HPDE6-E6E7 (cell line): ENCODE measurements around the gene ADGRB3.
"Not testable (repeated sequence)": the region's sequence is repeated elsewhere in the genome, so short reads cannot be mapped to it uniquely, and the experiment has no call there.

Source experiments
- DNase-seq: peaks from one replicate; pipeline ENCODE4 v3.0.0; 2011; ENCODE audit warnings: missing footprints; ENCODE audit errors: extremely low spot score

ADGRB3 gene

DNA sequence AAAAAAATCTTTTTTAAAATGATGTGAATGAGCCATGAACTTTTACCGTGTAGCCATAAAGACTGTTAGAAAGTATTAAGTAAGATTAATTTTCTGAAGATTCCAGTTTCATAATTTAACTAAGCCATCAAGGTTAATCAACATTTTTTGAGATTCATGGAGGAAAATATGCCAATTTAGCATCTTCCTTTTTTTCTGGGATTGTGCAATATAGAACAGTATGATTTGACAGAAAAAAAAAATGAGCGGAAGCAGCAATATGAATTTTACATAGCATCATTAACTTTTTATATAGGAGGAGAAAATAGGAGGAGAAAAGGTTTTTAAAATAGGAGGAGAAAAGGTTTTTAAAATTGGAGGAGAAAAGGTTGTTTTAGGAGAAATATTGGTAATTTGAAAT is 306.3 kb downstream of the ADGRB3 start:
- no peak for DNase-seq

DNA sequence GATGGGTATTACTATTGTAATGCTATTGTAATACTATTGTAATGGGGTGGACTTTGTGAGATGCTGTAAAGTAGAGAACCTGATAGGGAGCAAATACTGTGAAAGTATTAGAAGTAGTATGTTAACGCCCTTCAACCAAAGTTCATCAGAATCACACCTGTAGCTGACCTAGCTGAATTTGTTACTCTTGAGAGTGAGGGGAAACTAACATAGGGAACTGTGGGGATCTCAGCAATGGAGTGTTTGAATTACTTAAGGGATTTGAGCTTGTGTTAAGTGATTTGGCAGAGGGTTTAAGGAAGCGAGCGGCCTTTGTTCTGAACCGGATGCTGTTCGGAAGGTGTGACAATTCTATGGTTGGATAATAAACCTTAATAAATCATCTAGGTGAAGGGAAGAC is 312.6 kb downstream of the ADGRB3 start:
- no peak for DNase-seq

DNA sequence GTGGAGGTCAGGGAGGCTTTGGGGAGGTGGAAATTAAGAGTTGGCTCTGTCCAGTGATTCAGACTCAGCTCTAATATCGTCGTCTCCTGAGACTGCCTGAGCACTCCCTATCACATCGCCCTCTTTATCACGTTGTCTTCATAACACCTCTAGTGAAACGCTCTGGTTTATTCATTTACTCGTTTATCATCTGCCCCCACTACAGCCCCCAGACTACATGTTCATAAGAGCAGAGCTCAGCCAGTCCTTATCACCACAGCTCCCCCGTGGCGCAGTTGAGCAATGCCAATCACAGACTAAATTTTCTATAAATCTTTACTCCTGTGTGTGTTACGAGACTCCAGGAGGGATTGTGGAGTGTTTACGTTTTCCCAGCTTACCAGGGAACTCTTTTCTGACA is 316.2 kb downstream of the ADGRB3 start:
- no peak for DNase-seq

DNA sequence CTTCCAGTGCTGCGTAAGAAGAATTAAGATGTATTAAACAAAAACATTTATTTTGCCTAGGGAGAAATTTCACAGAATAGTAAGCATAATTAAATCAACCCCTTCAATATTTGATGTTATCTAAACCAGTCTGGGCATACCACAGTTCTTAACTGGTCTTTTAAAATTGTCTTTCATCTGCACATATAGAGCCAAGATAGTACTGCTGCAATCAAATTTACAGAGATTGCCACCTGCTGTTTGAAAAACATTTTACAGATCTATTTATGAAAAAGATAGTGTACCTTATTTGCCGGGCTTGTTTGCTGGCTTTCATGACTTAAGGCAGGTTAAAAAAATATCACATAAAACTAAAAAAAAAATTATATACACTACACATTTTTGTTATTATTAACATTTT is 323.2 kb downstream of the ADGRB3 start:
- DNase-seq: peak; percentile 12

DNA sequence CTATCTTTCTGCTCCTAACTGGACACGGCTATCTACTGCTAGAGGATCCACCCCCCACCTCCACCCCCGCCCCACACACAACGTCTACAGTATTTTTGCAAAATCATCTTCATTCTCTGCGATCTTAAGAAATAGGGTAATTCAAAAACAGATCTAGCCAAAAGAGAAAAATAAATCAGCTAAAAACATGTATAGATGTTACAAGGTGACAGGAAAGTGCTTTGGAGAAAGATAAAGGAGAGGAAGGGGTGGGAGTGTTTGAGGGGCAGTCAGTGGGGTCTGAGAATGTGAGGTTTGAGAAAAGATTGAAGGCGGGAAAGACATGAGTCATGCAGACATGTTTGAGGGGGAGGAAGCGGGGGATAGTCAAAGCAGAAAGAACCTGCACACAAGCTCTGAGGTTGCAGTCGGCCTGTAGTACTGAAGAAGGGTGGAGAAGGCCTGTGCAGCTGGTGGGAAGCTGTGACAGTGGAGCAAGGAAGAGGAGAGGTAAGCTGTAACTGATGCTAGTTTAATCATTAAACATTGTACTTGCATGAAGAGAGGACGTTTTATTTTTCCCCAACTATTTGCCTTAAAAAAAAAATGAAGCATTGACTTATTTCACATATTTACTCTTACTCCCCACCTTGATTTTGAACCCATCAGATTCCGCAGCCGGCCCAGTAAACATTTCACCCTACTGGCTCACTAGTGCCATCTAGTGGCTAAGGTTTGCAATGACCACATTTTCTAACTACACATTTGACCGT is 332.6 kb downstream of the ADGRB3 start:
- DNase-seq: peak; percentile 31

DNA sequence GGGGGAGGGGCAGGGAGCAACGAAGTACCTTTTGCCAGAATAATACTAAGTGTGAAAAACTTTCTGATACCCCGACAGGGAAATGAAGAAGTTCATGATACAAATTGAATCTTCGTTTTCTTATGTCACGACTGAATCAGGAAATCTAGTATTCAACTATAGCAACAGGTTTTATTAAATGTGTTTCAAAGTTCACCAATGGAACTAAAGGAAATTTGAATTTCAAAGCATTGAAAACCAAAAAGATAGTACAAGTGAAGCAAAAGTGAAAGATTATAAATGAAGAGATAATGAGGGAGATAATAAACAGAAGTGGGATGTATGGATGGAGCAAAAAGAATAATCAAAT is 333.2 kb downstream of the ADGRB3 start:
- DNase-seq: no peak

DNA sequence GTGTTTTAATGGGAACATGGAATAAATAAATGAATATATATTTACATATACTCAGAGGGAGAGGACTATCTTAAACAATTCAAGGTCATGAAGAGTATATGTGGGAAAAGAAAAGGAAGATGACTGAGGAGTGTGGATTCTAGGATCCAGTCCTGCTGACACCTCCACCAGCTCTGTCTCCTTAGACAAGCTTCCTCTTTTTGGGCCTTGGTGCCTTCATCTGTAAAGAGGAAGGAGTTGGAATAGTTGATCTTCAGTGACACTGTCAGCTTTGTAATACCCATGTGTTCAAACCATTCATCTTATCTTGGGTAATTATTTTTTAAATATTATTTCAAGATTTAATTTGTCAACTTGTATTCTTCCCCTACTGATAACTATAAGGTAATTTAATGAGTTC is 338.0 kb downstream of the ADGRB3 start:
- no peak for DNase-seq

DNA sequence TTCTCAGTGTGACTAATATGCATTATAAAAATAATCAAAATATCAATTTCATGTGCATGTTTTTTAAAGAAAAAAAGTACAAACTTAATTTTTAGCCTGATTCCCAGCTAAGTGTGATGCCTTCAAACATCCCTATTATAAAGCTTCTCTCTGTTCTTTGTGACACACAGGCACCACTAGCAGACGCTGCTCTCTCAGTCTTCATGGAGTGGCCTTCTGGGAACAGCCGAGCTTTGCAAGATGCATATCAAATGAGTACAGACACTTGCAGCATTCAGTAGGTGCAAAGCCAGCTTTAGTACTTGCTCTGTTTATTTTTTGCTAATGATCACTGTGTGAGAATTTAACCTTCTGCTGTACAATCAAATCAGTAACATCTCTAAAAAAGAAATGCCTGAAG is 340.0 kb downstream of the ADGRB3 start:
- no peak for DNase-seq

DNA sequence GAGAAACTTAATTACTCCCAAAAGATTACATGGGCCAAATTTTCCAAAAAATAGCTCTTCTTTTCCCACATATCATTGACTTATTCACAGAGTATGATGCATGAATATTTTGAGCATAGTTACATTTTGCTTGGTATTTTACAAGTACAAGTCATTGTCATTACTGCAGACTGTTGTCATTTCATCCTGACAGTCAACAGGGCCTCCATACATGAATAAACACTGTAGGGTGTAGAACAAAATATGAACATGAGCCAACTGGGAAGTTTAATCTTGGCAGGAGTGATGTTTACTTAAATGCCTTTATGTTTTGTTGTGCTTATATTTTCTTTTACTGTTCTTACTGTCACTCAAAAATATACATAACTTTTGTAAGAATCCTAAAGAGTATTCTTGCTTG is 340.7 kb downstream of the ADGRB3 start:
- DNase-seq: no peak

DNA sequence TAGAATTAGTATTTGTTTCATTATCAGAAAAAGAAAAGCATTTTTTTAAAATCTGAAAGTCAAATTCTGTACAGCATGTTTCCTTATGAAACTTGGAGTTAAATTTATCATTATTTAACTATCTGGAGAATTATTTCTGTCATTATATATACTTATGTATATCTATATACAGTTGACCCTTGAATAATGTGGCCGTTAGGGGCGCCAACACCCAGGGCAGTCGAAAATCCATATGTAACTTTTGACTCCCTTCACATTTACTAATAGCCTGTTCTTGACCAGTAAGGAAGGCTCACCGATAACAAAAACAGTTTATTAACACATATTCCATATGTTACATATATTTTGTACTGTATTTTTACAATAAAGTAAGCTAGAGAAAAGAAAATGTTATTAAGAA is 341.2 kb downstream of the ADGRB3 start:
- DNase-seq: no peak

DNA sequence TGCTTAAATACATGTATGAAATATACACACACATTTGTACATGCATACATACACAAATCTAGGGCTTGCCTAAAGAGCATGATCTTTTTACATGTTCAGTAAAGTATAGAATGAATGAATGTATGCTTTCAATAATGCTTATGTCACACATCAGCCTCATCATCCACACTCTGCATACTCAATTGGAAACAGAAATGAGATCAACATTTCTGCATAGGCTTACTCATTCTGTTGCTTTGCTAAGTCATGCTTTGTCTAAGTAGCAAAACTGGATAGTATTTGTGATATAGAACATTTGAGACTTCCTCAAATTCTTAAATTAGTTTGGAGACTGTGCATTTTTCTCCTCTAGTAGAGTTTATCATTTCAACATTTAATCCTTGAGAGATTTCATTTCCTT is 343.3 kb downstream of the ADGRB3 start:
- no peak for DNase-seq

DNA sequence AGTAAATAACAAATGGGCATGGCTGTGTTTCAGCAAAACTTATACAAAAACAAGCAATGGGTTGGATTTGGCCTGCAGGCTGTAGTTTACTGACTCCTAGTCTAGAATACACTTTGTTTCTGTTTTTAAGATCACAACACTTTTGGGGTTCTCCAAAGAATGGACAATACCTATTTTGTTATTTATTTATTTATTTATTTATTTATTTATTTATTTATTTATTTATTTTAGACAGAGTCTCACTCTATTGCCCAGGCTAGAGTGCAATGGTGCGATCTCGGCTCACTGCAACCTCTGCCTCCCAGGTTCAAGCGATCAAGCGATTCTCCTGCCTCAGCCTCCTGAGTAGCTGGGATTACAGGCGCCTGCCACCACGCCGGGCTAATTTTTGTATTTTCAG is 346.6 kb downstream of the ADGRB3 start:
- DNase-seq: not testable (repeated sequence)

DNA sequence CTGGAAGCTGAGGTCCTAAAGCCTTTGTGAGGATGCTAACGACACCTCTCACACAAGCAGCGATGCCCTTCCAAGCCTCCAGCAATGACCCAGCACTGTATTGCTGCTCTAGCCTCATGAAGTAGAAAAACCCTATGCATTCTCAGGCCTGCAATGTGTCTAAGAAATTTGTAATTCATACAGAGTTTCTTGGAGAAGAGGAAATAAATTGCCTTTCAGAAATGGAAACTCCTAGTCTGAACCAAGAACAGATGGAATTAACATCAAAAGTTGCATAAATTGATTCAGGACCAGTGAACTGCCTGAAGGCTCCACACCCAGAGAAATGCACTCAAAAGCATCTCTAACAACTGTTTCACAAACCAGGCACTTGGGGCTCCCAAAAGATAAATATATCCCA is 353.6 kb downstream of the ADGRB3 start:
- no peak for DNase-seq

DNA sequence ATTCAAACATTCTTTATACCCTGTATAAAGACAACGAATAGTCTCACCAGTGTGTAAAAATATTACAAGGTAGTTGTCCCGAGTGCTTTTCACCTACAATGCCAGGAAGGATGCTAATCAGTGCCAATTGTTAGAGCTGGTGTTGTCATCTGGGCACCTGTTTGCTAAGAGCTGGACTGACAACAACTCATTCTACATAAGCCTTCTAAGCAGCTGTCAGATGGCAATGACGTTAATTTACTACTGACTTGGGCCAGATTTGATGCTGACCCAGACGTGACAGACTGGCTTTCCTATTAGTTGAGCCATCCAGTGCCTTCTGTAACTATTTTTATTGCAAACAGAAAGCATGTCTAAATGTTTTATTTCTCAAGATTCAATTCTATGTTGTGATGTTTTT is 355.2 kb downstream of the ADGRB3 start:
- DNase-seq: no peak

DNA sequence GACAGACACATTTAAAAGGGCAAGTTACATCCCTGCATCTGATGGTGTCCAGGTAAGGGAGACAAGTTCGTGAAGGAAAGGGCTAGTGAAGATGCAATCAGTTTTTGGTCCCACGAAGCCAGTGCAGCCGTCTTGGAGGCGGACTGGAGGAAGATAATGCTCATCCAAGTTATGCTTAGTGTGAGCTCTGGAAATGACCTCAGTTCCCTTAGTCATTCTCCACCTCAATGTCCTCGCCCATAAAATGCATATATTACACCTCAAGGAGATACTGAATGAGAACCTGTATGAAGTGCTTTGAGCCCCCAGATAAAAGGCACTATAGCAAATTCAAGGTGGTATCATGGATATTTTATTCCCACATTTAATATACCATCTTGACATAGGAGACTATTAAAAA is 358.8 kb downstream of the ADGRB3 start:
- DNase-seq: no peak

DNA sequence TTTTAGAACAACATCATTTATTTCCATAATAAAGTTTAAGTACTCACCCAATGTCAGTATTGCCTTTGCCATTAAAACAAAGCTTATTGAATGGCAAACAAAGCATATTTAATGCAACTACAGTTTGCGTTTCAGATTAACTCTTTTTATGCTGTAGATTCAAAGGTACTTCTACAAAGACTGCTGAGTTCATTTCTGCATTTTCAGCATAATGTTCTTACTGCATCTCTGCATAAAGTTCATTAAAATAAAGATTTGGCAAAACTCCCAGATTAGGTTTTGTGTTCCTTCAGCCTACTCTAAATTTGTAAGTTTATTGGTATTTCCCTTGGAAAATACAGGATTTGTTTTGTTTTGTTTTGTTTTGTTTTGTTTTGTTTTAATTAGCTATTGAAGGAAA is 359.4 kb downstream of the ADGRB3 start:
- DNase-seq: no peak

DNA sequence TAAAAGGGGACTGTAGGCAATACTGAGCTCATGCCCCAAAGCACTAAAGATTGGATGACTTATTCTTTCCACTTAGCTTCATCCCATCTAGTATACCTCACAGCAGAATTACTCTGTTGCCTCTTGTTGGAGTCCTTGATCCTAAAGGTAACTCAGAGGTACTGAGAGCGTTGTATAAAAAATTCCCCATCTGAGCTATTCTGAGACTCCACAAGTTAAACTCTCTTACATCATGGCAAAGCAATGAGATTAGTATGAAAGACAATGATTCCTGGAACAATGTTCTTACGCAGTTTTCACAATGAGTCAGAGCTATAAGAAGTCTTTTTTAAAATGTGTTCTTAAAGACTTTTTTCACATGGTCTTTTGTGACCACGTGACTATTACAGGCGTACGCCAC is 370.1 kb downstream of the ADGRB3 start:
- DNase-seq: no peak

DNA sequence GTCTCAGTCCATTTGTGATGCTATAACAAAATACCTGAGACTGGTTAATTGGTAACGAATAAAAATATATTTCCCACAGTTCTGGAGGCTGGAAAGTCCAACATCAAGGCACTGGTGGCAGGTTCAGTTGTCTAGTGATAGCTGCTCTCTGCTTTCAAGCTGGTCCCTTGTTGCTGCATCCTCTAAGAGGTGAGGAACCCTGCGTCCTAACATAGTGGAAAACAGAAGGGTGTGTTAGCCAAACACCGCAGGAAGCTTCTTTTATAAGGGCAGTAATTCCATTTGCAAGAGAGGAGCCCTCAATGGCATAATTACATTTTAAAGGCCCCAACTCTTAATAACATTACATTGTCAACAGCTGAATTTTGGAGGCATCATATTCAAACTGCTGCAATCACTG is 372.7 kb downstream of the ADGRB3 start:
- DNase-seq: no peak

DNA sequence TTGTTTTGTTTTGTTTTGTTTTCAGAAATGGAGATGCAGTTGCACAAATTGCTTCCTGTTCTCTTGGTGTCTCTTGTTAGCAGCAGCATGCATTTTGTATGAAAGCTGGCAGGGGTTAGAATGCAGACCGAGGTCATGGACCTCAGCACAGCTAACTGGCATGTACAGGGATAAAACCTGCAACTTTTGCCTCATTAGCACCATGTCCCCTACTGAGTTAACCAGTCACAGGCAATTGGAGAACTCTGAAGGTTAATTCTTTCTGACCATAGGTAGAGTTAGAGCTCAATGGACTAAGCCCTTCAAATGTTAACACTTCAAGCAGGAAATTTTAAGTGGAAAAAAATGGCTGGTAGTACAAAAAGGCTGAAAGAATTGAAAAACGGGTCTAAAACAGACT is 377.1 kb downstream of the ADGRB3 start:
- DNase-seq: no peak

DNA sequence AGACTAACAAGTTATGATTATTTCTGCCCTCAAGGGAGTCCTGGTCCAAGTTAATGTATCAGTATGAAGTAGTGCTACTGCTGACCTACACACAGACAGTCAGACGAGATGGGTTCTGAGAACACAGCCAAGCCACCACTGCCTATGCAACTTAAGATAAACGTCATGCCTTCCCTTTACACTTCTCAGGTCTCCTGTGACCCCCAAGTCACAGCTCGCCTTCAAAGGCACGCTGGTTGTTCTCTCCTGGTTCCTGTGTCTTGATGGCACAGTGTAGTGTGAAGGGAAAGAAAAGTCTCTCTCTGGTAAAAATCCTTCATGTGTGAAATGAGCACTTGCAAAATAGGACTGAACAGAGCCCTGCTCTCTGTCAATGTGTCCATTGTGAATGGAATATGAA is 377.8 kb downstream of the ADGRB3 start:
- DNase-seq: no peak

DNA sequence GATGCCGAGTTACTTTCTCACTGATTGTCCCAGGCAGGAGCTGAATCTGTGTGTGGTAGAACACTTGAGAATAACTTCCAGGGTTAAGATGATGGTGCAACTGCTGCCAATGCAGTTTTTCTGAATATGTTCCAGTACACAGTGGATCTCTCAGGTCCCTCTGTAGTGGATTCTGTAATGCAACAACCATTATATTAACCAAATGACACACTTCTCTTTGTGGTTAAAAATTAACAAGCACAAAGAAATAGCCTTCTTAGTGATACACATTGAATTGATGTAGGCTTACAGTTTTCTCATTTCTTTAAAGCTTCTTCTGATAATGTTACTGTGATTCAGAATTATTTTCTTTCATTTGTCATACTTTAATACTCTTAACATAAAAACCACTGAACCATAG is 383.8 kb downstream of the ADGRB3 start:
- DNase-seq: no peak

DNA sequence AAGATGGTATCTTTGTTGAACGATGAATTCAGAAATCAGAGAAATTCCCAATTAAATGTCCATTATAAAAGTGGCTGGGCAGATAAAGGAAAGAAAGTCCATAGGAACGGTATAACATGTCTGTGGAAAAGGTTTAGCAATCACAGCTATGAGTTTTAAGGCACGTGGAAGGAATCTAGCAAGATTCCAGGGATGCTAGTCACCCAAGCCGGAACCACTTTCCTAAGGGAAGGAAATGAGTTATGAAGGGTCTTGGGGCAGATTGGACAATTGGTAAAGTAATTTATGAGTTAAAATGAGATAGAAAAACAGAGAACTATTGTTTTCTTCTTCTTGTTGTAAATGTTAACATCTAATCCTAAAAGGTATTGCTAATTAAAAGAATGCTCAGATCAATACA is 384.8 kb downstream of the ADGRB3 start:
- DNase-seq: no peak

DNA sequence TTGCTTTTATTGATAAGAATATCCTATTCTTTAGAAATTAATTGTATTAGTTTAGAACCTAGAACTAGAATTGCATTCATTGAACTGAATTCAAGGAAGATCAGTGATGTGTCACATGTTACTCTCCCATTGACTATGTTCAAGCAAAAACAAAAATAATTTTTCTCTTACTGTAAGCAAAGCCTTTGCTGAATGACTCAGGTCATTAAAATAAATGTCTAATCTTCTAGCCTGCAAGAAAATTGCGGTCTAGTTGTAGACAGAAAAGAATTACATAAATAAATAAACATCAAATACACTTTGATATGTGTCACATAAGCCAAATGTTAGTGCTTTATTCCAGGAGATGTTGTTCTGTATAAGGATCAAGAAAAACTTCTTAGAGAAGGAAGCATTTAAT is 387.9 kb downstream of the ADGRB3 start:
- DNase-seq: peak; percentile 10

DNA sequence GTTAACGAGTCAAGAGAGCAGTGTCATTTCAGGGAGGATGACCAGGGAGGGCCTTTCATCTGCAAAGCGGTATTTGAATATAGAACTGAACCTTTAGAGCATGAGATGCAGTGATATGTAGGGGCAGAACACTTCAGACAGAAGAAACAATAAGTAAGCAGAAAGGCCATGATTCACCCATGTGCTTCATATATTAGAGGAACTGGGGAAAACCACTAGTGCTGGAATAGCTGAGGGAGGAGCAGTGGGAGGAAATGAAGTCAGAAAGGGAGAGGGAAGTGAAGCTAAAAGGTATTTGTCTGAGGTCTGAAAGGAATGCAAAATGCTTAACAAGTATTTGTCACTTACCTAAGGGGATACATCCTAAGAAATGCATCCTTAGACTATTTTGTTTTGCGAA is 391.2 kb downstream of the ADGRB3 start:
- DNase-seq: peak; percentile 5
